SK-N-SH treated with all-trans-retinoic acid at 6 μM for 48 hours (cell line): Measurements from ENCODE around the gene AIF1L.

ENCODE experiments used
- ATAC-seq: fragments of 200-7000 bp; cut with Tn5 transposase; 3 replicates; pipeline ENCODE4 v1.9.1; 2020; ENCODE audit warnings: mild to moderate bottlenecking, moderate library complexity
- ARNTL ChIP-seq: fragments of 450-650 bp; formaldehyde crosslinking; IDR thresholded peaks from 2 replicates; pipeline ENCODE4 v1.5.0; 2020; ENCODE audit warnings: low read depth, mild to moderate bottlenecking, moderate library complexity, borderline replicate concordance
- BACH2 ChIP-seq: fragments of 250-450 bp; sonication (Bioruptor Pico); IDR thresholded peaks from 2 replicates; pipeline ENCODE4 v1.9.0; 2021; ENCODE audit warnings: mild to moderate bottlenecking, borderline replicate concordance
- CSDC2 ChIP-seq: fragments of 250-450 bp; sonication (Bioruptor Pico); IDR thresholded peaks from 2 replicates; pipeline ENCODE4 v1.5.0; 2020; ENCODE audit warnings: mild to moderate bottlenecking, moderate library complexity
- ESRRG ChIP-seq: fragments of 250-450 bp; sonication (Bioruptor Pico); IDR thresholded peaks from 2 replicates; pipeline ENCODE4 v1.6.1; 2021; ENCODE audit warnings: mild to moderate bottlenecking
- ISL1 ChIP-seq: fragments of 250-450 bp; sonication (Bioruptor Pico); IDR thresholded peaks from 2 replicates; pipeline ENCODE4 v2.1.2; 2022; ENCODE audit warnings: mild to moderate bottlenecking, moderate library complexity
- OSR1 ChIP-seq: fragments of 250-450 bp; sonication (Bioruptor Pico); IDR thresholded peaks from 2 replicates; pipeline ENCODE4 v1.8.0; 2022; ENCODE audit warnings: moderate library complexity, mild to moderate bottlenecking, inconsistent platforms
- PPARA ChIP-seq: fragments of 250-450 bp; sonication (Bioruptor Pico); IDR thresholded peaks from 2 replicates; pipeline ENCODE4 v1.5.0; 2020; ENCODE audit warnings: mild to moderate bottlenecking, borderline replicate concordance
- RARB ChIP-seq: fragments of 250-450 bp; sonication (Bioruptor Pico); IDR thresholded peaks from 2 replicates; pipeline ENCODE4 v1.8.0; 2021; ENCODE audit warnings: mild to moderate bottlenecking, moderate library complexity
- SNAI2 ChIP-seq: fragments of 250-450 bp; sonication (Bioruptor Pico); IDR thresholded peaks from 2 replicates; pipeline ENCODE4 v1.5.0; 2020; ENCODE audit warnings: mild to moderate bottlenecking, moderate library complexity
- TCF4 ChIP-seq: fragments of 250-450 bp; sonication (Bioruptor Pico); IDR thresholded peaks from 2 replicates; pipeline ENCODE4 v1.8.0; 2021; ENCODE audit warnings: mild to moderate bottlenecking, moderate library complexity, borderline replicate concordance
- TOX ChIP-seq: fragments of 250-450 bp; sonication (Bioruptor Pico); IDR thresholded peaks from 2 replicates; pipeline ENCODE4 v1.8.0; 2021; ENCODE audit warnings: mild to moderate bottlenecking, moderate library complexity, borderline replicate concordance
- ZC3H10 ChIP-seq: fragments of 250-450 bp; sonication (Bioruptor Pico); IDR thresholded peaks from 2 replicates; pipeline ENCODE4 v1.5.1; 2021; ENCODE audit warnings: mild to moderate bottlenecking, moderate library complexity
- ZFP3 ChIP-seq: fragments of 250-450 bp; sonication (Bioruptor Pico); IDR thresholded peaks from 2 replicates; pipeline ENCODE4 v1.5.0; 2020; ENCODE audit warnings: mild to moderate bottlenecking, moderate library complexity
- ZFP30 ChIP-seq: fragments of 450-650 bp; formaldehyde crosslinking; IDR thresholded peaks from 2 replicates; pipeline ENCODE4 v1.5.0; 2022; ENCODE audit warnings: mild to moderate bottlenecking, moderate library complexity
- ZNF565 ChIP-seq: fragments of 450-650 bp; formaldehyde crosslinking; conservative IDR thresholded peaks from 2 replicates; pipeline ENCODE4 v1.5.0; 2020; ENCODE audit warnings: low read depth, mild to moderate bottlenecking, moderate library complexity
- ZNF8 ChIP-seq: fragments of 450-650 bp; formaldehyde crosslinking; IDR thresholded peaks from 2 replicates; pipeline ENCODE4 v1.5.0; 2020; ENCODE audit warnings: mild to moderate bottlenecking, moderate library complexity
- TF ChIP-seq, protein P1 (sequence below): fragments of 250-450 bp; sonication (Bioruptor Pico); IDR thresholded peaks from 2 replicates; pipeline ENCODE4 v1.8.0; 2020; ENCODE audit warnings: mild to moderate bottlenecking, moderate library complexity, borderline replicate concordance
- TF ChIP-seq, protein P2 (sequence below): fragments of 250-450 bp; sonication (Bioruptor Pico); IDR thresholded peaks from 2 replicates; pipeline ENCODE4 v1.5.1; 2020; ENCODE audit warnings: low read depth, mild to moderate bottlenecking, moderate library complexity
- TF ChIP-seq, protein P3 (sequence below): fragments of 250-450 bp; sonication (Bioruptor Pico); IDR thresholded peaks from 2 replicates; pipeline ENCODE4 v1.5.0; 2020; ENCODE audit warnings: mild to moderate bottlenecking, moderate library complexity
- TF ChIP-seq, protein P4 (sequence below): fragments of 250-450 bp; sonication (Bioruptor Pico); IDR thresholded peaks from 2 replicates; pipeline ENCODE4 v1.8.0; 2021; ENCODE audit warnings: low read depth, mild to moderate bottlenecking, moderate library complexity, borderline replicate concordance
- TF ChIP-seq, protein P5 (sequence below): fragments of 250-450 bp; sonication (Bioruptor Pico); IDR thresholded peaks from 2 replicates; pipeline ENCODE4 v1.5.1; 2021; ENCODE audit warnings: mild to moderate bottlenecking, moderate library complexity

AIF1L gene

DNA sequence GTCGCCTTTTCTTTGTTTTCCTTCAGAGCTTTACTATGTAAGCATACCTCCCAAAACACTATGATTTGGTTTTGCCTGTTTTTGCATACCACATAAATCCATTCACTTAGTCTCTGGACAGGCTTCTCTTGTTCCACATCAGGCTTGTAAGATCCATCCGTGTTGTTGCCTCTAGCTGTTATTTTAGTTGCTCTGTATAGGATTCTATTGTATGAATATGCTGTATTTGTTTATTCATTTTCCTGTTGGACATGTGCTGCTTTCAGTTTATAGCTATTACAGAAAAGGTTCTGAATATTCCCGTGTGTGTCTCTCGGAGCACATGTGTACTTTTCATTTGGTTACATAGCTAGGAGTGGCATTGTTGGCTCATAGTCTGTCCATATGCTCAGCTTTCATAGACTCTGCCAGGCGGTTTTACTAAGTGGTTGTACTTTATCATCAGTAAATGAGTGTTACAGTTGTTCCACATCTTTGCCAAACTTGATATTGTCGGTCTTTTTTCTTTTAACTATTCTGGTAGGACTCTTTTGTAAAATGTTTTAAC is 70.9 kb downstream of the AIF1L start (continued):
- TF ChIP-seq, protein P1, sequence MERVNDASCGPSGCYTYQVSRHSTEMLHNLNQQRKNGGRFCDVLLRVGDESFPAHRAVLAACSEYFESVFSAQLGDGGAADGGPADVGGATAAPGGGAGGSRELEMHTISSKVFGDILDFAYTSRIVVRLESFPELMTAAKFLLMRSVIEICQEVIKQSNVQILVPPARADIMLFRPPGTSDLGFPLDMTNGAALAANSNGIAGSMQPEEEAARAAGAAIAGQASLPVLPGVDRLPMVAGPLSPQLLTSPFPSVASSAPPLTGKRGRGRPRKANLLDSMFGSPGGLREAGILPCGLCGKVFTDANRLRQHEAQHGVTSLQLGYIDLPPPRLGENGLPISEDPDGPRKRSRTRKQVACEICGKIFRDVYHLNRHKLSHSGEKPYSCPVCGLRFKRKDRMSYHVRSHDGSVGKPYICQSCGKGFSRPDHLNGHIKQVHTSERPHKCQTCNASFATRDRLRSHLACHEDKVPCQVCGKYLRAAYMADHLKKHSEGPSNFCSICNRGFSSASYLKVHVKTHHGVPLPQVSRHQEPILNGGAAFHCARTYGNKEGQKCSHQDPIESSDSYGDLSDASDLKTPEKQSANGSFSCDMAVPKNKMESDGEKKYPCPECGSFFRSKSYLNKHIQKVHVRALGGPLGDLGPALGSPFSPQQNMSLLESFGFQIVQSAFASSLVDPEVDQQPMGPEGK, result no peak
- no peak for TF ChIP-seq ZNF8 (CRISPR knock-in tag)
- no peak for TF ChIP-seq BACH2 (CRISPR knock-in tag)
- no peak for TF ChIP-seq ZNF565 (CRISPR knock-in tag)
- TF ChIP-seq SNAI2 (CRISPR knock-in tag), result no peak
- TF ChIP-seq, protein P2, sequence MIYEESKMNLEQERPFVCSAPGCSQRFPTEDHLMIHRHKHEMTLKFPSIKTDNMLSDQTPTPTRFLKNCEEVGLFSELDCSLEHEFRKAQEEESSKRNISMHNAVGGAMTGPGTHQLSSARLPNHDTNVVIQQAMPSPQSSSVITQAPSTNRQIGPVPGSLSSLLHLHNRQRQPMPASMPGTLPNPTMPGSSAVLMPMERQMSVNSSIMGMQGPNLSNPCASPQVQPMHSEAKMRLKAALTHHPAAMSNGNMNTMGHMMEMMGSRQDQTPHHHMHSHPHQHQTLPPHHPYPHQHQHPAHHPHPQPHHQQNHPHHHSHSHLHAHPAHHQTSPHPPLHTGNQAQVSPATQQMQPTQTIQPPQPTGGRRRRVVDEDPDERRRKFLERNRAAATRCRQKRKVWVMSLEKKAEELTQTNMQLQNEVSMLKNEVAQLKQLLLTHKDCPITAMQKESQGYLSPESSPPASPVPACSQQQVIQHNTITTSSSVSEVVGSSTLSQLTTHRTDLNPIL, result no peak
- TF ChIP-seq, protein P3, sequence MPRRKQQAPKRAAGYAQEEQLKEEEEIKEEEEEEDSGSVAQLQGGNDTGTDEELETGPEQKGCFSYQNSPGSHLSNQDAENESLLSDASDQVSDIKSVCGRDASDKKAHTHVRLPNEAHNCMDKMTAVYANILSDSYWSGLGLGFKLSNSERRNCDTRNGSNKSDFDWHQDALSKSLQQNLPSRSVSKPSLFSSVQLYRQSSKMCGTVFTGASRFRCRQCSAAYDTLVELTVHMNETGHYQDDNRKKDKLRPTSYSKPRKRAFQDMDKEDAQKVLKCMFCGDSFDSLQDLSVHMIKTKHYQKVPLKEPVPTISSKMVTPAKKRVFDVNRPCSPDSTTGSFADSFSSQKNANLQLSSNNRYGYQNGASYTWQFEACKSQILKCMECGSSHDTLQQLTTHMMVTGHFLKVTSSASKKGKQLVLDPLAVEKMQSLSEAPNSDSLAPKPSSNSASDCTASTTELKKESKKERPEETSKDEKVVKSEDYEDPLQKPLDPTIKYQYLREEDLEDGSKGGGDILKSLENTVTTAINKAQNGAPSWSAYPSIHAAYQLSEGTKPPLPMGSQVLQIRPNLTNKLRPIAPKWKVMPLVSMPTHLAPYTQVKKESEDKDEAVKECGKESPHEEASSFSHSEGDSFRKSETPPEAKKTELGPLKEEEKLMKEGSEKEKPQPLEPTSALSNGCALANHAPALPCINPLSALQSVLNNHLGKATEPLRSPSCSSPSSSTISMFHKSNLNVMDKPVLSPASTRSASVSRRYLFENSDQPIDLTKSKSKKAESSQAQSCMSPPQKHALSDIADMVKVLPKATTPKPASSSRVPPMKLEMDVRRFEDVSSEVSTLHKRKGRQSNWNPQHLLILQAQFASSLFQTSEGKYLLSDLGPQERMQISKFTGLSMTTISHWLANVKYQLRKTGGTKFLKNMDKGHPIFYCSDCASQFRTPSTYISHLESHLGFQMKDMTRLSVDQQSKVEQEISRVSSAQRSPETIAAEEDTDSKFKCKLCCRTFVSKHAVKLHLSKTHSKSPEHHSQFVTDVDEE (CRISPR knock-in tag), result no peak
- TF ChIP-seq OSR1 (CRISPR knock-in tag), result no peak

DNA sequence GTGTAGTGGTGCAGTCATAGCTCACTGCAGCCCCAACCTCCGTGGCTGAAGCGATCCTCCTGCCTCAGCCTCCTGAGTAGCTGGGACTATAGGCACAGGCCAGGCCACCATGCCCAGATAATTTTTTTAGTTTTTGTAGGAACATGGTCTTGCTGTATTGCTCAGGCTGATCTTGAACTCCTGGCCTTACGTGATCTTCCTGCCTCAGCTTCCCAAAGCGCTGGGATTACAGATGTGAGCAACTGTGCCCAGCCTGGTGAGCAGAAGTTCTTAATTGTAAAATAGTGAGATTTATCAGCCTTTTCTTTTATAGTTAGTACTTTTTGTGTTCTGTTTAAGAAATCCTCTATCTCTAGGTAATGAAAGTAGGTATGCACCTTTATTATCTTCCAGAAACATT is 71.6 kb downstream of the AIF1L start:
- TF ChIP-seq, protein P4, sequence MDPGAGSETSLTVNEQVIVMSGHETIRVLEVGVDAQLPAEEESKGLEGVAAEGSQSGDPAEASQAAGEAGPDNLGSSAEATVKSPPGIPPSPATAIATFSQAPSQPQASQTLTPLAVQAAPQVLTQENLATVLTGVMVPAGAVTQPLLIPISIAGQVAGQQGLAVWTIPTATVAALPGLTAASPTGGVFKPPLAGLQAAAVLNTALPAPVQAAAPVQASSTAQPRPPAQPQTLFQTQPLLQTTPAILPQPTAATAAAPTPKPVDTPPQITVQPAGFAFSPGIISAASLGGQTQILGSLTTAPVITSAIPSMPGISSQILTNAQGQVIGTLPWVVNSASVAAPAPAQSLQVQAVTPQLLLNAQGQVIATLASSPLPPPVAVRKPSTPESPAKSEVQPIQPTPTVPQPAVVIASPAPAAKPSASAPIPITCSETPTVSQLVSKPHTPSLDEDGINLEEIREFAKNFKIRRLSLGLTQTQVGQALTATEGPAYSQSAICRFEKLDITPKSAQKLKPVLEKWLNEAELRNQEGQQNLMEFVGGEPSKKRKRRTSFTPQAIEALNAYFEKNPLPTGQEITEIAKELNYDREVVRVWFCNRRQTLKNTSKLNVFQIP (CRISPR knock-in tag), result no peak
- TF ChIP-seq ZNF565 (CRISPR knock-in tag) (no peak), ZFP3 (CRISPR knock-in tag) (no peak), TCF4 (CRISPR knock-in tag) (no peak), ZFP30 (CRISPR knock-in tag) (no peak), ESRRG (CRISPR knock-in tag) (no peak), ISL1 (CRISPR knock-in tag) (no peak), PPARA (CRISPR knock-in tag) (no peak), SNAI2 (CRISPR knock-in tag) (no peak), RARB (CRISPR knock-in tag) (no peak), TOX (CRISPR knock-in tag) (no peak), ZC3H10 (CRISPR knock-in tag) (no peak), ARNTL (CRISPR knock-in tag) (no peak), ZNF8 (CRISPR knock-in tag) (no peak), CSDC2 (no peak)
- TF ChIP-seq, protein P3 (CRISPR knock-in tag), result no peak
- TF ChIP-seq, protein P1, result no peak
- TF ChIP-seq, protein P5, sequence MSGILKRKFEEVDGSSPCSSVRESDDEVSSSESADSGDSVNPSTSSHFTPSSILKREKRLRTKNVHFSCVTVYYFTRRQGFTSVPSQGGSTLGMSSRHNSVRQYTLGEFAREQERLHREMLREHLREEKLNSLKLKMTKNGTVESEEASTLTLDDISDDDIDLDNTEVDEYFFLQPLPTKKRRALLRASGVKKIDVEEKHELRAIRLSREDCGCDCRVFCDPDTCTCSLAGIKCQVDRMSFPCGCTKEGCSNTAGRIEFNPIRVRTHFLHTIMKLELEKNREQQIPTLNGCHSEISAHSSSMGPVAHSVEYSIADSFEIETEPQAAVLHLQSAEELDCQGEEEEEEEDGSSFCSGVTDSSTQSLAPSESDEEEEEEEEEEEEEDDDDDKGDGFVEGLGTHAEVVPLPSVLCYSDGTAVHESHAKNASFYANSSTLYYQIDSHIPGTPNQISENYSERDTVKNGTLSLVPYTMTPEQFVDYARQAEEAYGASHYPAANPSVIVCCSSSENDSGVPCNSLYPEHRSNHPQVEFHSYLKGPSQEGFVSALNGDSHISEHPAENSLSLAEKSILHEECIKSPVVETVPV (CRISPR knock-in tag), result no peak
- no peak for ATAC-seq
